Hepatocyte (in vitro differentiated cells): Measurements from ENCODE around the gene CCDC3. TPM values are rescaled to one million over a fixed set of nuclear protein-coding genes. Genes with fewer than 3 reads are reported as not detected.

Experiments used
- DNase-seq: peaks from one replicate; pipeline ENCODE4 v3.0.0-alpha.2; 2016; ENCODE audit warnings: low spot score
- H2AFZ ChIP-seq: fragments of 200-600 bp; sonication (generic); 2 replicates; pipeline ENCODE4 v1.6.0; 2016; ENCODE audit warnings: antibody characterized with exemption, mild to moderate bottlenecking
- H3K27ac ChIP-seq: fragments of 200-600 bp; sonication (generic); 2 replicates; pipeline ENCODE4 v1.5.1; 2016; ENCODE audit warnings: mild to moderate bottlenecking
- H3K27me3 ChIP-seq: fragments of 200-600 bp; sonication (generic); 2 replicates; pipeline ENCODE4 v1.6.1; 2016
- H3K36me3 ChIP-seq: fragments of 200-600 bp; sonication (generic); replicated peaks from 2 replicates; pipeline ENCODE4 v1.5.1; 2016; ENCODE audit warnings: low read depth; ENCODE audit not compliant: insufficient read depth
- H3K4me1 ChIP-seq: fragments of 200-600 bp; sonication (generic); 2 replicates; pipeline ENCODE4 v1.5.1; 2016; ENCODE audit warnings: mild to moderate bottlenecking, moderate library complexity; ENCODE audit not compliant: insufficient read depth
- H3K4me2 ChIP-seq: fragments of 200-600 bp; sonication (generic); 2 replicates; pipeline ENCODE4 v1.6.0; 2016
- H3K4me3 ChIP-seq: fragments of 200-600 bp; sonication (generic); 2 replicates; pipeline ENCODE4 v1.5.1; 2016; ENCODE audit warnings: mild to moderate bottlenecking
- H3K79me2 ChIP-seq: fragments of 200-600 bp; sonication (generic); 2 replicates; pipeline ENCODE4 v1.6.0; 2017; ENCODE audit warnings: mild to moderate bottlenecking
- H3K9me2 ChIP-seq: fragments of 200-600 bp; sonication (generic); replicated peaks from 2 replicates; pipeline ENCODE4 v1.6.0; 2017; ENCODE audit warnings: mild to moderate bottlenecking; ENCODE audit not compliant: insufficient read depth
- H3K9me3 ChIP-seq: fragments of 200-600 bp; sonication (generic); 2 replicates; pipeline ENCODE4 v1.5.1; 2016; ENCODE audit warnings: low read depth, mild to moderate bottlenecking
- H4K20me1 ChIP-seq: fragments of 200-600 bp; sonication (generic); 2 replicates; pipeline ENCODE4 v1.6.0; 2016; ENCODE audit warnings: mild to moderate bottlenecking; ENCODE audit not compliant: insufficient read depth, poor library complexity, severe bottlenecking
- EZH2 ChIP-seq: fragments of 200-600 bp; sonication (generic); IDR thresholded peaks from 2 replicates; pipeline ENCODE4 v1.6.1; 2016; ENCODE audit warnings: antibody characterized with exemption, mild to moderate bottlenecking, borderline replicate concordance
- EZH2phosphoT487 ChIP-seq: fragments of 200-600 bp; sonication (generic); IDR thresholded peaks from one replicate; pipeline ENCODE4 v1.6.1; 2018; ENCODE audit warnings: antibody characterized with exemption, mild to moderate bottlenecking, low read depth, moderate library complexity; ENCODE audit not compliant: unreplicated experiment, severe bottlenecking
- WGBS: methylation state at CpG from one replicate; pipeline ENCODE4 v1.1.6; 2016; ENCODE audit warnings: low lambda C conversion rate; ENCODE audit errors: missing lambda C conversion rate; 5-methylcytosine and 5-hydroxymethylcytosine counted together
- polyA plus RNA-seq: library from polyadenylated mRNA; unstranded; fragments of >200 nt; fragmentation: Nextera tagmentation; extraction: Ambion mirVana; gene quantifications from 2 replicates; pipeline ENCODE4 v1.2.1, GENCODE V29; 2016
- total RNA-seq: library from RNA; depleted of rRNA; stranded (reverse); fragments of >200 nt; gene quantifications from 2 replicates; pipeline ENCODE4 v1.2.3, GENCODE V29; 2014
- TF ChIP-seq, protein P1 (sequence below): fragments of 200-600 bp; sonication (generic); IDR thresholded peaks from 2 replicates; pipeline ENCODE4 v1.5.1; 2016; ENCODE audit warnings: antibody characterized with exemption, mild to moderate bottlenecking; ENCODE audit not compliant: poor library complexity

The CCDC3 gene
- total and polyA plus RNA-seq, 2 experiments from 2014 or later: 10.4 to 10.5 TPM

DNA sequence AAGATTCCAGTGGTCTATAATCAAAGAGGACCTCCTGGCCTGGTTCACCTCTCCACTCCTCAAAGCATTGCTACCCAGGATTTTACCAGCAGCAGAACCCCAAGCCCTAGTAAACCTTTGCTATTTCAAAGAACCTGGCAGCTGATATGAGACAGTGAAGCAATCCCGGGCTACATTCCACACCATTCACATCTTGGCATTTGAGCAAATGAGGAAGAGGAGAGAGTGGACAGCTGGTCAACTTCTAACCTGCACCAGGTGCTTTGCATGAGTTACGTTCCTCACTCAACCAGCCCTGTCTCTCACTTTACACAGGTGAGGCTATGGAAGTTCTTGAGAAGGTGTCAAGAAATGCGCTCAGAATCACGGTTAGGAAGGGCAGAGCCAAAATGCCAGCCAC, 1.1 kb downstream of the CCDC3 start:
- TF ChIP-seq EZH2phosphoT487: no peak
- TF ChIP-seq, protein P1, sequence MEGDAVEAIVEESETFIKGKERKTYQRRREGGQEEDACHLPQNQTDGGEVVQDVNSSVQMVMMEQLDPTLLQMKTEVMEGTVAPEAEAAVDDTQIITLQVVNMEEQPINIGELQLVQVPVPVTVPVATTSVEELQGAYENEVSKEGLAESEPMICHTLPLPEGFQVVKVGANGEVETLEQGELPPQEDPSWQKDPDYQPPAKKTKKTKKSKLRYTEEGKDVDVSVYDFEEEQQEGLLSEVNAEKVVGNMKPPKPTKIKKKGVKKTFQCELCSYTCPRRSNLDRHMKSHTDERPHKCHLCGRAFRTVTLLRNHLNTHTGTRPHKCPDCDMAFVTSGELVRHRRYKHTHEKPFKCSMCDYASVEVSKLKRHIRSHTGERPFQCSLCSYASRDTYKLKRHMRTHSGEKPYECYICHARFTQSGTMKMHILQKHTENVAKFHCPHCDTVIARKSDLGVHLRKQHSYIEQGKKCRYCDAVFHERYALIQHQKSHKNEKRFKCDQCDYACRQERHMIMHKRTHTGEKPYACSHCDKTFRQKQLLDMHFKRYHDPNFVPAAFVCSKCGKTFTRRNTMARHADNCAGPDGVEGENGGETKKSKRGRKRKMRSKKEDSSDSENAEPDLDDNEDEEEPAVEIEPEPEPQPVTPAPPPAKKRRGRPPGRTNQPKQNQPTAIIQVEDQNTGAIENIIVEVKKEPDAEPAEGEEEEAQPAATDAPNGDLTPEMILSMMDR: no peak
- TF ChIP-seq EZH2: no peak
- WGBS: 77% methylated on average over 4 of the region's 4 CpGs
- Histone ChIP-seq H3K4me1 (no peaks in the 10 kb centered on the region), H3K9me3 (no peaks in the 10 kb centered on the region), H3K79me2 (no peaks in the 10 kb centered on the region), H3K27ac (no peak overlapping the region), H2AFZ (no peak overlapping the region), H4K20me1 (no peaks in the 10 kb centered on the region), H3K4me2 (peak overlapping the region; percentile 92), H3K36me3 (no peaks in the 10 kb centered on the region), H3K9me2 (no peaks in the 10 kb centered on the region), H3K27me3 (peaks cover 46% of the 10 kb centered on the region), H3K4me3 (peak overlapping the region; percentile 42)
- no peak for DNase-seq

DNA sequence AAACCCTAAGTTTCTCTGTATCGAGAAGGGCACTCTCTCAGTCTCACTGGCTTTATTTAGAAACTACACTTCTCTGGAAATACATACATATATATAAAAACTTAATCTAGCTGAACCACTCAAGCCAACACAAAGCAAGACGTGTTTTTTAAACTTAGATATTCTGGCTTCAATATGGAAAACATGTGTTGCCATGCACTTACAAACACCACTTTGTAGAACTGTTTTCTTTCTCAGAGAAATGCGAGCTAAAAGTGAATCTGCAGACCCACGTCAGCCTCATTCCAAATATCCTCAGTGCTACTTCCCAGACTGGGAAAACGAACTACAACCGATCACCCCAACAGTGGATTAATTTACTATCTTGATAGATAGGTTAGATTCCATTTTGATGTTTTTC, 1.7 kb downstream of the CCDC3 start:
- no peaks in the 10 kb centered on the region for H3K4me1 ChIP-seq
- no peaks in the 10 kb centered on the region for H3K9me2 ChIP-seq
- H3K4me2 ChIP-seq: peak overlapping the region; percentile 92
- H3K79me2 ChIP-seq: no peaks in the 10 kb centered on the region
- no peaks in the 10 kb centered on the region for H3K36me3 ChIP-seq
- H2AFZ ChIP-seq: no peak overlapping the region
- H3K9me3 ChIP-seq: no peaks in the 10 kb centered on the region
- H3K27ac ChIP-seq: no peak overlapping the region
- peaks cover 46% of the 10 kb centered on the region for H3K27me3 ChIP-seq
- H3K4me3 ChIP-seq: no peak overlapping the region
- TF ChIP-seq, protein P1: no peak
- no peak for TF ChIP-seq EZH2phosphoT487
- no peak for DNase-seq
- 72% methylated on average over 6 of the region's 6 CpGs for WGBS
- H4K20me1 ChIP-seq: no peaks in the 10 kb centered on the region

DNA sequence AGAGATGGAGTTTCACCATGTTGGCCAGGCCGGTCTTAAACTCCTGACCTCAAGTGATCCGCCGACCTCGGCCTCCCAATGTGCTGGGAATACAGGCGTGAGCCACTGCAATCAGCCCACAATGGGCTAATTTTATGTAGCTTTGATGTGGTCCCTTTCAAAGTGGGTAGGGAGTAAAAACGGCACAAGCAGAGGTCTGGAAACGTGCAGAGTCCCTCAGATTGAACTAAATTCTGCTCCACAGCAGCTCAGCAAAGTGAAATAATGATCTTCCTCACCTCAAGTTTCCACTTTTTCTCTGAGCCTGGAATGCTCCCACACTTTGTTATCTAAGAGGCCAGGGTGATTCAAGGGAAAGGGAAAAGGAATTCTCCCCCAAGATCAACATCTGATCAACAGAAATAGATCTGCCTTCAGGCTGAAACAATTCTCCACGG, 6.1 kb downstream of the CCDC3 start:
- no peaks in the 10 kb centered on the region for H3K9me3 ChIP-seq
- no peaks in the 10 kb centered on the region for H4K20me1 ChIP-seq
- peaks cover 13% of the 10 kb centered on the region for H3K27me3 ChIP-seq
- H3K79me2 ChIP-seq: no peaks in the 10 kb centered on the region
- no peak overlapping the region for H3K4me2 ChIP-seq
- H3K4me3 ChIP-seq: no peak overlapping the region
- 64% methylated on average over 8 of the region's 8 CpGs for WGBS
- no peaks in the 10 kb centered on the region for H3K9me2 ChIP-seq
- no peaks in the 10 kb centered on the region for H3K4me1 ChIP-seq
- no peak for DNase-seq
- H2AFZ ChIP-seq: no peak overlapping the region
- TF ChIP-seq EZH2 (no peak), EZH2phosphoT487 (no peak)
- TF ChIP-seq, protein P1: no peak
- no peak overlapping the region for H3K27ac ChIP-seq
- H3K36me3 ChIP-seq: no peaks in the 10 kb centered on the region

DNA sequence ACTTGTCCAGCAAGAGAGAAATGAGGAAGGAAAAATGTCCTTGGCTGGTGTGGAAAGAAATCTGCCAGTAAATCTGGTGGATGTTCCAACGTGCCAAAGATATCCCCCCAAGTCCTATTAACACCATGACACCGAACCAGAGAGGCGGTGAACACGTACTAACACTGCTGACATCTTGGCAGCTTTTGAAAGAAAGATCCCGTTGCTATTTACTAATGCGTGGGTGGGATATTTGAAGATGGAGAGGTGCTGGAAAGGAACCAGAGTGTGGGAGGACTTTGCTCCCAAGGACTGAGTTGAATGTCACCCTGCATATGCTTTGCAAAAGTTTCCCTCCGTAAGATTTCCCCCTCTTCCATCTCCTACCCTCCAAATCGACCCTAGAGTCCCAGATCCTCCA, 7.9 kb downstream of the CCDC3 start:
- Histone ChIP-seq H3K27ac (no peak overlapping the region), H3K4me2 (no peak overlapping the region), H3K79me2 (no peaks in the 10 kb centered on the region), H4K20me1 (no peaks in the 10 kb centered on the region), H3K4me3 (no peak overlapping the region), H3K9me2 (no peaks in the 10 kb centered on the region), H2AFZ (no peak overlapping the region), H3K9me3 (no peaks in the 10 kb centered on the region), H3K36me3 (no peaks in the 10 kb centered on the region), H3K27me3 (no peaks in the 10 kb centered on the region), H3K4me1 (no peaks in the 10 kb centered on the region)
- 85% methylated on average over 8 of the region's 8 CpGs for WGBS
- DNase-seq: no peak
- TF ChIP-seq, protein P1: no peak
- TF ChIP-seq EZH2phosphoT487 (no peak), EZH2 (no peak)
